HG03439 (cell line): ENCODE results near the gene GNB5.

Experiments used
- ATAC-seq: cut with Tn5 transposase; IDR thresholded peaks from one replicate; pipeline ENCODE4 v1.9.1; 2021; ENCODE audit warnings: mild to moderate bottlenecking, moderate library complexity; ENCODE audit not compliant: unreplicated experiment

The GNB5 gene

GRCh38 chr15:52146776-52147175 lies 44.4 kb downstream of the GNB5 start:
- ATAC-seq, result no peak

GRCh38 chr15:52146261-52146660 lies 44.9 kb downstream of the GNB5 start:
- ATAC-seq, result no peak

- no peak for ATAC-seq
These were observed 46.5 kb downstream of the GNB5 start for GRCh38 chr15:52144656-52145178.

GRCh38 chr15:52143873-52144272 lies 47.3 kb downstream of the GNB5 start:
- ATAC-seq, result no peak

GRCh38 chr15:52140646-52141045 lies 50.5 kb downstream of the GNB5 start:
- no peak for ATAC-seq

GRCh38 chr15:52139599-52140462 lies 51.4 kb downstream of the GNB5 start:
- ATAC-seq, result no peak

GRCh38 chr15:52137432-52138357 lies 53.5 kb downstream of the GNB5 start:
- no peak for ATAC-seq

- ATAC-seq, result no peak
These were observed 54.7 kb downstream of the GNB5 start for GRCh38 chr15:52136442-52136980.

- ATAC-seq, result no peak
These were observed 56.6 kb downstream of the GNB5 start for GRCh38 chr15:52134502-52135144.

- ATAC-seq, result no peak
These were observed 57.5 kb downstream of the GNB5 start for GRCh38 chr15:52133510-52134220.

- ATAC-seq, result no peak
These were observed 59.1 kb downstream of the GNB5 start for GRCh38 chr15:52132066-52132465.

GRCh38 chr15:52128568-52128967 lies 62.6 kb downstream of the GNB5 start:
- ATAC-seq, result no peak

GRCh38 chr15:52124270-52124880 lies 66.8 kb downstream of the GNB5 start:
- ATAC-seq, result no peak

- ATAC-seq, result no peak
These were observed 69.3 kb downstream of the GNB5 start for GRCh38 chr15:52121896-52122295.

- ATAC-seq, result no peak
These were observed 70.2 kb downstream of the GNB5 start for GRCh38 chr15:52121006-52121405.

- ATAC-seq, result no peak
These were observed 70.7 kb downstream of the GNB5 start for GRCh38 chr15:52120488-52120887.

GRCh38 chr15:52118969-52119749 lies 72.0 kb downstream of the GNB5 start:
- ATAC-seq, result no peak

- no peak for ATAC-seq
These were observed 73.6 kb downstream of the GNB5 start for GRCh38 chr15:52117549-52117948.
